HepG2 (cell line): ENCODE data around the gene AP3D1. TPM values are rescaled to one million over a fixed set of nuclear protein-coding genes. Genes with fewer than 3 reads are reported as not detected.

Experiments used
- ATF6 ChIP-seq: sonication (generic); formaldehyde crosslinking; conservative IDR thresholded peaks from 2 replicates; pipeline ENCODE4 v1.4.0; 2020; ENCODE audit warnings: missing genetic modification reagents
- IKZF1 ChIP-seq: fragments of 450-650 bp; IDR thresholded peaks from 2 replicates; pipeline ENCODE4 v1.7.1; 2016
- KDM4B ChIP-seq: sonication (generic); formaldehyde crosslinking; IDR thresholded peaks from 2 replicates; pipeline ENCODE4 v1.4.0; 2020; ENCODE audit warnings: missing genetic modification reagents
- KDM5A ChIP-seq: fragments of 200-600 bp; sonication (generic); IDR thresholded peaks from 2 replicates; pipeline ENCODE4 v1.7.0; 2018; ENCODE audit warnings: antibody characterized with exemption, mild to moderate bottlenecking, low read length, borderline replicate concordance
- MBD4 ChIP-seq: IDR thresholded peaks from 2 replicates; pipeline ENCODE4 v1.6.1; 2012; ENCODE audit warnings: low read length, inconsistent platforms, borderline replicate concordance
- MED1 ChIP-seq: sonication (generic); formaldehyde crosslinking; IDR thresholded peaks from 2 replicates; pipeline ENCODE4 v1.4.0; 2020; ENCODE audit warnings: missing genetic modification reagents
- PRPF4 ChIP-seq: fragments of 200-400 bp; formaldehyde crosslinking; IDR thresholded peaks from 2 replicates; pipeline ENCODE4 v1.6.1; 2016; ENCODE audit warnings: low read length, low read depth; ENCODE audit not compliant: poor library complexity, severe bottlenecking
- RBFOX2 ChIP-seq: fragments of 200-400 bp; formaldehyde crosslinking; IDR thresholded peaks from 2 replicates; pipeline ENCODE4 v1.6.1; 2017; ENCODE audit warnings: low read depth, mild to moderate bottlenecking, low read length
- SNAPC4 ChIP-seq: sonication (generic); formaldehyde crosslinking; IDR thresholded peaks from 2 replicates; pipeline ENCODE4 v1.4.0; 2020; ENCODE audit warnings: mild to moderate bottlenecking, missing genetic modification reagents
- SPEN ChIP-seq: sonication (generic); formaldehyde crosslinking; IDR thresholded peaks from 2 replicates; pipeline ENCODE4 v1.5.1; 2020; ENCODE audit warnings: low read depth, mild to moderate bottlenecking, missing genetic modification reagents
- STAG1 ChIP-seq: sonication (generic); formaldehyde crosslinking; IDR thresholded peaks from 2 replicates; pipeline ENCODE4 v1.4.0; 2020; ENCODE audit warnings: missing genetic modification reagents
- ZNF136 ChIP-seq: sonication (generic); formaldehyde crosslinking; IDR thresholded peaks from 2 replicates; pipeline ENCODE4 v1.8.1; 2022; ENCODE audit warnings: low read depth, mild to moderate bottlenecking, moderate library complexity, missing genetic modification reagents
- ZNF430 ChIP-seq: sonication (generic); formaldehyde crosslinking; IDR thresholded peaks from 2 replicates; pipeline ENCODE4 v1.9.0; 2021; ENCODE audit warnings: mild to moderate bottlenecking, missing genetic modification reagents
- ZNF441 ChIP-seq: sonication (generic); formaldehyde crosslinking; IDR thresholded peaks from 2 replicates; pipeline ENCODE4 v1.7.0; 2021; ENCODE audit warnings: missing genetic modification reagents, borderline replicate concordance
- ZNF510 ChIP-seq: sonication (generic); formaldehyde crosslinking; IDR thresholded peaks from 2 replicates; pipeline ENCODE4 v1.4.0; 2020; ENCODE audit warnings: low read depth, mild to moderate bottlenecking, missing genetic modification reagents
- ZNF710 ChIP-seq: sonication (generic); formaldehyde crosslinking; IDR thresholded peaks from 2 replicates; pipeline ENCODE4 v1.5.0; 2020; ENCODE audit warnings: mild to moderate bottlenecking, missing genetic modification reagents, borderline replicate concordance
- ZNF720 ChIP-seq: sonication (generic); formaldehyde crosslinking; IDR thresholded peaks from 2 replicates; pipeline ENCODE4 v1.4.0; 2020; ENCODE audit warnings: missing genetic modification reagents
- ZNF772 ChIP-seq: sonication (generic); formaldehyde crosslinking; IDR thresholded peaks from 2 replicates; pipeline ENCODE4 v1.5.0; 2020; ENCODE audit warnings: mild to moderate bottlenecking, missing genetic modification reagents
- ZNF879 ChIP-seq: sonication (generic); formaldehyde crosslinking; IDR thresholded peaks from 2 replicates; pipeline ENCODE4 v1.8.1; 2023; ENCODE audit warnings: missing genetic modification reagents
- polyA plus RNA-seq, 8 experiments: library from polyadenylated mRNA; depleted of rRNA in 3 of 8; stranded (reverse) in 7 of 8; unstranded in 1 of 8; fragments of >200 nt; fragmentation: Illumina TruSeq in 4 of 8; extraction: Trizol in 4 of 8; gene quantifications; 2 replicates each; pipeline versions ENCODE4 v1.2.1 to v1.2.3, GENCODE V29; 2011 to 2016; ENCODE audit warnings: low read depth in 4 of 8, missing spikeins in 1 of 8, mixed read lengths in 1 of 8; ENCODE audit not compliant: insufficient read depth in 1 of 8
- total RNA-seq, 5 experiments: library from RNA; depleted of rRNA; stranded (reverse); fragments of >200 nt; fragmentation: Illumina TruSeq; extraction: Trizol; gene quantifications; 2 replicates each; pipeline ENCODE4 v1.2.3, GENCODE V29; 2016; ENCODE audit warnings: low read depth in 1 of 5

AP3D1 gene
- total and polyA plus RNA-seq, 2 of the 13 experiments (the other 11 are each of a cell fraction or from before 2014, with no cell fraction given): 68.0 to 82.6 TPM

GRCh38 chr19:2061495-2062388 lies 89.6 kb downstream of the AP3D1 start (continued):
- TF ChIP-seq ZNF710 (CRISPR knock-in tag): peak; percentile 82; the same call in 1 of the 2 replicates
- 0 out of 2 replicates have a peak, but pooled peaks have one; percentile 0 for TF ChIP-seq KDM5A
- peak; percentile 48; the same call in 1 of the 2 replicates for TF ChIP-seq ZNF510 (CRISPR knock-in tag)
- peak; percentile 88 for TF ChIP-seq SNAPC4 (CRISPR knock-in tag)
- no peak for TF ChIP-seq PRPF4
- TF ChIP-seq MED1: no peak; the same call in none of the 2 replicates
- no peak for TF ChIP-seq ZNF879 (CRISPR knock-in tag)
- no peak for TF ChIP-seq ZNF430 (CRISPR knock-in tag)
- TF ChIP-seq IKZF1: no peak
- TF ChIP-seq ZNF720 (CRISPR knock-in tag): no peak
- TF ChIP-seq ZNF136 (CRISPR knock-in tag): no peak
- no peak; the same call in none of the 2 replicates for TF ChIP-seq SPEN (CRISPR knock-in tag)
- peak; percentile 52 for TF ChIP-seq STAG1
- peak; percentile 76 for TF ChIP-seq RBFOX2
- no peak for TF ChIP-seq ZNF772 (CRISPR knock-in tag)
- no peak for TF ChIP-seq ATF6 (CRISPR knock-in tag)
- TF ChIP-seq ZNF441: no peak
- 0 out of 2 replicates have a peak, but pooled peaks have one; percentile 4 for TF ChIP-seq KDM4B (CRISPR knock-in tag)
- no peak for TF ChIP-seq MBD4
